Right atrium auricular region (tissue), 2 donors: ENCODE results near the gene RNFT2. TPM values are rescaled to one million over a fixed set of nuclear protein-coding genes. Genes with fewer than 3 reads are reported as not detected.

Experiments used
- DNase-seq: peaks from one replicate; pipeline ENCODE4 v3.0.0-alpha.2; 2019; ENCODE audit warnings: low spot score
- H3K27ac ChIP-seq, 2 donors: fragments of 200-600 bp; sonication (generic); 1 replicate in 1 of 2; 2 replicates in 1 of 2; pipeline ENCODE4 v1.5.1; 2016 to 2019
- H3K27me3 ChIP-seq, 2 donors: fragments of 200-600 bp; sonication (generic); one replicate each; pipeline versions ENCODE4 v1.5.1 to v1.6.0; 2017 to 2019
- H3K36me3 ChIP-seq: fragments of 200-600 bp; sonication (generic); one replicate; pipeline ENCODE4 v1.5.1; 2016
- H3K4me1 ChIP-seq, 2 donors: fragments of 200-600 bp; sonication (generic); one replicate each; pipeline versions ENCODE4 v1.5.1 to v1.6.0; 2017 to 2019
- H3K4me3 ChIP-seq, 2 donors: fragments of 200-600 bp; sonication (generic); 1 replicate in 1 of 2; 2 replicates in 1 of 2; pipeline ENCODE4 v1.5.1; 2017 to 2019; ENCODE audit warnings: mild to moderate bottlenecking in 1 of 2, moderate library complexity in 1 of 2
- H3K9me3 ChIP-seq, 2 donors: fragments of 200-600 bp; sonication (generic); one replicate each; pipeline ENCODE4 v1.5.1; 2019
- total RNA-seq, 2 donors: library from RNA; depleted of rRNA; stranded (reverse); fragments of >200 nt; gene quantifications; one replicate each; pipeline ENCODE4 v1.1.0, GENCODE V29; 2016
- TF ChIP-seq, protein P1 (sequence below), 2 donors: fragments of 200-600 bp; sonication (generic); IDR thresholded peaks; one replicate each; pipeline ENCODE4 v1.5.1; 2019; ENCODE audit warnings: antibody characterized with exemption in 2 of 2

The RNFT2 gene
- total RNA-seq, 2 donors from 2014 or later = 0.89 to 1.1 TPM

DNA sequence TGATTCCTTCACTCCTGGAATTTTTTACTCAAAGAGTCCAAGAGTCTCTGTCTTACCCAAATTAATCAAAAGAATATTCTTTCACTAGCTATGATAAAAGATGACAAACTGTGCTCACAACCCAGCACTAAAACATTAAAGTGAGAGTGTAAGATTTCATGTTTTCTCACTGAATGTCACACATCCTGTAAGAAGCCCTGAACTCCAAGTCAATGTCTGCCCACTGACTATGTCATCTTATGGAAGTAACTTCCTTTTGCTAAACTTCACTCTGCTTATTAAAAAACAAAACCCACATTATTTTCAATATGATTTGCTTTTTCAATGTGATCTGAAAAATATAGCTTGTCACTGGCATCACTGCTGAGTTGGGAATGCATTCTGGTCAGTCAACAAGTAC lies 15.9 kb upstream of the RNFT2 start:
- no peak overlapping the region for H3K4me3 ChIP-seq
- no peak overlapping the region for H3K27ac ChIP-seq
- DNase-seq = no peak
- H3K36me3 ChIP-seq = peaks cover 12% of the 10 kb centered on the region
- no peaks in the 10 kb centered on the region for H3K9me3 ChIP-seq
- peaks cover 0 to 31% of the 10 kb centered on the region in 2 donors for H3K4me1 ChIP-seq
- TF ChIP-seq, protein P1, sequence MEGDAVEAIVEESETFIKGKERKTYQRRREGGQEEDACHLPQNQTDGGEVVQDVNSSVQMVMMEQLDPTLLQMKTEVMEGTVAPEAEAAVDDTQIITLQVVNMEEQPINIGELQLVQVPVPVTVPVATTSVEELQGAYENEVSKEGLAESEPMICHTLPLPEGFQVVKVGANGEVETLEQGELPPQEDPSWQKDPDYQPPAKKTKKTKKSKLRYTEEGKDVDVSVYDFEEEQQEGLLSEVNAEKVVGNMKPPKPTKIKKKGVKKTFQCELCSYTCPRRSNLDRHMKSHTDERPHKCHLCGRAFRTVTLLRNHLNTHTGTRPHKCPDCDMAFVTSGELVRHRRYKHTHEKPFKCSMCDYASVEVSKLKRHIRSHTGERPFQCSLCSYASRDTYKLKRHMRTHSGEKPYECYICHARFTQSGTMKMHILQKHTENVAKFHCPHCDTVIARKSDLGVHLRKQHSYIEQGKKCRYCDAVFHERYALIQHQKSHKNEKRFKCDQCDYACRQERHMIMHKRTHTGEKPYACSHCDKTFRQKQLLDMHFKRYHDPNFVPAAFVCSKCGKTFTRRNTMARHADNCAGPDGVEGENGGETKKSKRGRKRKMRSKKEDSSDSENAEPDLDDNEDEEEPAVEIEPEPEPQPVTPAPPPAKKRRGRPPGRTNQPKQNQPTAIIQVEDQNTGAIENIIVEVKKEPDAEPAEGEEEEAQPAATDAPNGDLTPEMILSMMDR (IDR thresholded peaks at IDR 0.05) = no peak
- H3K27me3 ChIP-seq = no peaks in the 10 kb centered on the region

DNA sequence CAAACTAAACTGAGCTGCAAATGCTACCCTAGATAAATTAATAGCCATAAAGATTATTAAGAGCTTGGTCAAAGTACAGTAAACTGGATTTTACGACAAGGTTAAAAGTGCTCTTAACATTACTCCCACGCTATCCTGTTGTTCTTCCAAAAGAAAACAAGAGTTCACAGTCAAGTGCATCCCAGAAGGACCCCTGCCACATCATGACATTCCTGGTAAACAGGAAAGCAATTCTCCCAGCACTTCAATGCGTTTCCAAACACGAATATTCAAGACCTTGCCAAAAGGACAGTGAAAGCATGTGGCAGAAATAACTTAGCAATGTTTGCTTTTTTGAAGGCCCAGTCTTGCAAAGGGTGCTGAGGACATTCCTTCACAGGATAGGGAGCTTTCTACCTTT lies 11.4 kb upstream of the RNFT2 start:
- H3K9me3 ChIP-seq = no peaks in the 10 kb centered on the region
- no peak overlapping the region for H3K27ac ChIP-seq
- TF ChIP-seq, protein P1 (IDR thresholded peaks at IDR 0.05) = no peak
- H3K4me3 ChIP-seq = no peak overlapping the region
- no peaks in the 10 kb centered on the region for H3K27me3 ChIP-seq
- peaks cover 3% of the 10 kb centered on the region for H3K36me3 ChIP-seq
- DNase-seq = no peak
- H3K4me1 ChIP-seq = peaks cover 0 to 16% of the 10 kb centered on the region in 2 donors

DNA sequence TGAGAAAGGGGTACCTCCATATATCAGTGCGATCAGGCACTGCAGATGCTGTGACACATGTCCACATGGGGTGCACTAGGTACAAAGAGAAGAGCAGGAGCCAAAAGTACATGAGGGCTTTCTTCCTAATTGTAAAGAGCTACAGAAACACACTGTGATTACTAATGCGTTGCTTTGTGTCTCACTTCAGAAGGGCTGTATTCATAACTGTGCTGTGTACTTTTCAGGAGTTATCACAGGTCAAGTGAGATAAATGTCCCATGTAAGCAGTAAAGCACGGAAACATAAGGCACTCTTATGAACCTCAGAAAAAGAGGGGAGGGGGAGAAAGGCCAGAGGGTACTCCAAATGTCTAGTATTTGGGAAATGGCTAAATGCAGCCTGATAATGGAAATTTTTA lies 10.9 kb upstream of the RNFT2 start:
- Histone ChIP-seq H3K27ac (no peak overlapping the region), H3K4me1 (peaks cover 0 to 16% of the 10 kb centered on the region in 2 donors), H3K4me3 (no peak overlapping the region), H3K36me3 (no peaks in the 10 kb centered on the region), H3K9me3 (no peaks in the 10 kb centered on the region), H3K27me3 (no peaks in the 10 kb centered on the region)
- TF ChIP-seq, protein P1 (IDR thresholded peaks at IDR 0.05) = no peak
- no peak for DNase-seq

DNA sequence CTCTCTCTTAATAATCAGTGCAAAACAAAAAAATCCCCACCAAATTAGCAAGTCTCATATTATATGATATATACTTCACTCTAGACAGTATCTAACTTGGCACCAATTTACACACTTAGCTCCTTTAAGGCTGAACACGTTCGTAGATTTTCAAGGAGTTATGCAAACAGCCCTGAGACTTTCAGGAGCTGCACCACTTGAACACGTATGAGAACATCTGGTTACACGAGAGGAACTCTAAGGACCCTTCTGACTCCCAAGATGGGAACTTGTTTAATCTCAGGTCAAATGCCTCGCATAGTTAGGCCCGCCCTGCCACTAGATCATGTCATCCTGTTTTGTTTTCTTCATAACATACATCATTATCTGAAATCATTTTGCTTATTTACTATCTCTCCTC lies 10.2 kb upstream of the RNFT2 start:
- peaks cover 0 to 16% of the 10 kb centered on the region in 2 donors for H3K4me1 ChIP-seq
- no peak overlapping the region for H3K4me3 ChIP-seq
- no peaks in the 10 kb centered on the region for H3K27me3 ChIP-seq
- TF ChIP-seq, protein P1 (IDR thresholded peaks at IDR 0.05) = no peak
- no peaks in the 10 kb centered on the region for H3K9me3 ChIP-seq
- no peak overlapping the region for H3K27ac ChIP-seq
- no peaks in the 10 kb centered on the region for H3K36me3 ChIP-seq
- no peak for DNase-seq

DNA sequence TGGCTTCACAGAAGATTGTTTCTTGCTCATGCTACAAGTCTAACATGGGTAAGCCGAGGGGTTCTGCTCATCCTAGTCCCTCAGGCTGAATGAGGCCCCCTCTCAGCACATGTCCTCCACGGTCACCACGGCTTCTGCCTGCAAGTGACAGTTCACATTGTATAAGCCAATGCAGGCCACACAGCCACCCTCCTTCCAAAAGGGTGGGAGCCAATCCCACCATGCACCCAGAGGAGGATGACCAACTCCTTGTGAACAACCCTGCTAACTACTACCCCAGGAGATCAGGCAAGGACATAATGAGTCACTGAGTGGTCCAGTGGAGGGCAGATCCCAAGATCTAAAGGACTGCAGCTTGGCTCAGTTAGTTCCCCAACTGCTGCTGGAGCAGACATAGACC lies 6.3 kb upstream of the RNFT2 start:
- Histone ChIP-seq H3K36me3 (peaks cover 9% of the 10 kb centered on the region), H3K27me3 (no peaks in the 10 kb centered on the region), H3K27ac (no peak overlapping the region), H3K9me3 (no peaks in the 10 kb centered on the region), H3K4me1 (peaks cover 0 to 21% of the 10 kb centered on the region in 2 donors), H3K4me3 (no peak overlapping the region)
- no peak for DNase-seq
- TF ChIP-seq, protein P1 (IDR thresholded peaks at IDR 0.05) = no peak

DNA sequence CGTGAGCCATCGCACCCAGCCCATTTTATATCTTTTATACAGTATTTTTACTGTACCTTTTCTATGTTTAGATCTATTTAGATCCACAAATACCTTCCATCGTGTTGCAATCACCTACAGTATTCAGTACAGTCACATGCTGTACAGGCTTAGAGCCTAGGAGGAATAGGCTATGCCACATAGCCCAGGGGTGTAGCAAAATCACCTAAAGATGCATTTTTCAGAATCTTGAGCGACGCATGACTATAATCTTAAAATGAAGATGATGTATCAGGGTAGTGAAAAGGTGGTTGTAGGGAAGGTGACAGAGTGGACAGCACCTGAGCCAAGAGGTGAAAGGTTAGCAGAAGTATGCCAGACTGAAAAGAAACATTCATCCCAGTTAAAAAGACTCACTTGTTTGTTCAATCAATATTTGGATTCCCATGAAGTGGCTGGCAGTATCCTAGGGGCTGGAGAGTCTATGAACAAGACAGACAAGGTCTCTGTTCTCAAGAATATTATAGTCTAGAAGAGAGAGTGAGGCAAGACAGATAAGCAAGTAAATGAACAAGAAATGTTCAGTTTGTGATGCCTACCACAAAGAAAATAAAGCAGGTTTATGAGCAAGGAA lies 3.9 kb upstream of the RNFT2 start:
- TF ChIP-seq, protein P1 (IDR thresholded peaks at IDR 0.05) = no peak
- no peaks in the 10 kb centered on the region for H3K27me3 ChIP-seq

More for the DNA sequence above, 3.9 kb upstream of the RNFT2 start:
- no peak overlapping the region for H3K27ac ChIP-seq
- peaks cover 0 to 19% of the 10 kb centered on the region in 2 donors for H3K4me1 ChIP-seq
- DNase-seq = no peak
- H3K9me3 ChIP-seq = no peaks in the 10 kb centered on the region
- H3K36me3 ChIP-seq = peaks cover 9% of the 10 kb centered on the region
- H3K4me3 ChIP-seq = no peak overlapping the region
